Ovary (tissue), 3 donors: ENCODE results near the gene SETX.

Experiments used
- POLR2A ChIP-seq: fragments of 450-650 bp; IDR thresholded peaks from one replicate; pipeline ENCODE4 v1.6.1; 2017; ENCODE audit warnings: antibody characterized with exemption, mild to moderate bottlenecking, moderate library complexity
- TF ChIP-seq, protein P1 (sequence below), 3 donors: fragments of 450-650 bp in 2 of 3; fragments of 200-600 bp in 1 of 3; IDR thresholded peaks; one replicate each; pipeline versions ENCODE4 v1.5.1 to v1.8.0; 2016 to 2022; ENCODE audit warnings: antibody characterized with exemption in 3 of 3, mild to moderate bottlenecking in 1 of 3
- donor health status: DM: no; HTN: no; CAD: no.

GRCh38 chr9:132249123-132249522 lies 105.7 kb downstream of the SETX start:
- TF ChIP-seq, protein P1, sequence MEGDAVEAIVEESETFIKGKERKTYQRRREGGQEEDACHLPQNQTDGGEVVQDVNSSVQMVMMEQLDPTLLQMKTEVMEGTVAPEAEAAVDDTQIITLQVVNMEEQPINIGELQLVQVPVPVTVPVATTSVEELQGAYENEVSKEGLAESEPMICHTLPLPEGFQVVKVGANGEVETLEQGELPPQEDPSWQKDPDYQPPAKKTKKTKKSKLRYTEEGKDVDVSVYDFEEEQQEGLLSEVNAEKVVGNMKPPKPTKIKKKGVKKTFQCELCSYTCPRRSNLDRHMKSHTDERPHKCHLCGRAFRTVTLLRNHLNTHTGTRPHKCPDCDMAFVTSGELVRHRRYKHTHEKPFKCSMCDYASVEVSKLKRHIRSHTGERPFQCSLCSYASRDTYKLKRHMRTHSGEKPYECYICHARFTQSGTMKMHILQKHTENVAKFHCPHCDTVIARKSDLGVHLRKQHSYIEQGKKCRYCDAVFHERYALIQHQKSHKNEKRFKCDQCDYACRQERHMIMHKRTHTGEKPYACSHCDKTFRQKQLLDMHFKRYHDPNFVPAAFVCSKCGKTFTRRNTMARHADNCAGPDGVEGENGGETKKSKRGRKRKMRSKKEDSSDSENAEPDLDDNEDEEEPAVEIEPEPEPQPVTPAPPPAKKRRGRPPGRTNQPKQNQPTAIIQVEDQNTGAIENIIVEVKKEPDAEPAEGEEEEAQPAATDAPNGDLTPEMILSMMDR (IDR thresholded peaks at IDR 0.05): no peak
- no peak for TF ChIP-seq POLR2A
